H9 (cell line): ENCODE measurements around the gene USP36. TPM values are rescaled to one million over a fixed set of nuclear protein-coding genes. Genes with fewer than 3 reads are reported as not detected.

ENCODE experiments used
- DNase-seq: peaks from one replicate; pipeline ENCODE4 v3.0.0-alpha.2; 2017
- H2AFZ ChIP-seq: one replicate; pipeline ENCODE4 v1.6.1; 2013; ENCODE audit warnings: mild to moderate bottlenecking, low read length, control low read depth, moderate library complexity
- H2AK5ac ChIP-seq: 2 replicates; pipeline ENCODE4 v1.6.1; 2013; ENCODE audit warnings: low read length, control low read depth, mixed read lengths; ENCODE audit not compliant: insufficient read length
- H2BK120ac ChIP-seq: one replicate; pipeline ENCODE4 v1.6.1; 2013; ENCODE audit warnings: low read depth, mild to moderate bottlenecking, low read length, control low read depth, inconsistent platforms; ENCODE audit not compliant: poor library complexity, severe bottlenecking
- H2BK12ac ChIP-seq: 2 replicates; pipeline ENCODE4 v1.6.1; 2013; ENCODE audit warnings: low read length, control low read depth, mixed read lengths, low read depth; ENCODE audit not compliant: insufficient read length
- H2BK15ac ChIP-seq: 2 replicates; pipeline ENCODE4 v1.6.1; 2013; ENCODE audit warnings: low read depth, low read length, control low read depth
- H2BK20ac ChIP-seq: one replicate; pipeline ENCODE4 v1.6.1; 2013; ENCODE audit warnings: low read depth, mild to moderate bottlenecking, low read length, control low read depth, inconsistent platforms; ENCODE audit not compliant: poor library complexity, severe bottlenecking
- H2BK5ac ChIP-seq: 2 replicates; pipeline ENCODE4 v1.6.1; 2013; ENCODE audit warnings: low read length, control low read depth, mixed read lengths; ENCODE audit not compliant: insufficient read length
- H3K14ac ChIP-seq: 2 replicates; pipeline ENCODE4 v1.6.1; 2013; ENCODE audit warnings: low read length, control low read depth; ENCODE audit not compliant: insufficient read depth
- H3K18ac ChIP-seq: 2 replicates; pipeline ENCODE4 v1.6.1; 2013; ENCODE audit warnings: low read depth, mild to moderate bottlenecking, mixed read lengths, low read length, control low read depth; ENCODE audit not compliant: insufficient read length
- H3K23ac ChIP-seq: 2 replicates; pipeline ENCODE4 v1.6.1; 2013; ENCODE audit warnings: low read length, control low read depth, mixed read lengths, low read depth; ENCODE audit not compliant: insufficient read length
- H3K23me2 ChIP-seq: 2 replicates; pipeline ENCODE4 v1.6.1; 2013; ENCODE audit warnings: low read depth, mild to moderate bottlenecking, mixed read lengths, low read length, control low read depth; ENCODE audit not compliant: insufficient read length, poor library complexity, severe bottlenecking
- H3K27ac ChIP-seq: 2 replicates; pipeline ENCODE4 v1.5.1; 2013; ENCODE audit warnings: low read length, control low read depth, mixed read lengths, low read depth; ENCODE audit not compliant: insufficient read length
- H3K27me3 ChIP-seq: 2 replicates; pipeline ENCODE4 v1.6.1; 2013; ENCODE audit warnings: low read length, control low read depth, inconsistent platforms; ENCODE audit not compliant: insufficient read depth
- H3K4ac ChIP-seq: 2 replicates; pipeline ENCODE4 v1.6.1; 2013; ENCODE audit warnings: low read depth, mild to moderate bottlenecking, control low read depth, inconsistent platforms, low read length, moderate library complexity
- H3K4me1 ChIP-seq: 2 replicates; pipeline ENCODE4 v1.6.1; 2013; ENCODE audit warnings: low read length, control low read depth, inconsistent platforms; ENCODE audit not compliant: insufficient read depth
- H3K4me2 ChIP-seq: 2 replicates; pipeline ENCODE4 v1.6.1; 2013; ENCODE audit warnings: low read length, control low read depth, mixed read lengths; ENCODE audit not compliant: insufficient read length, insufficient read depth
- H3K56ac ChIP-seq: 2 replicates; pipeline ENCODE4 v1.6.1; 2013; ENCODE audit warnings: low read depth, mild to moderate bottlenecking, mixed read lengths, low read length, control low read depth; ENCODE audit not compliant: insufficient read length
- H3K79me1 ChIP-seq: 2 replicates; pipeline ENCODE4 v1.6.1; 2013; ENCODE audit warnings: low read depth, mild to moderate bottlenecking, moderate library complexity, low read length, control low read depth, inconsistent platforms; ENCODE audit not compliant: insufficient read depth, poor library complexity, severe bottlenecking
- H3K79me2 ChIP-seq: 2 replicates; pipeline ENCODE4 v1.6.1; 2013; ENCODE audit warnings: low read length, control low read depth, inconsistent platforms; ENCODE audit not compliant: insufficient read depth
- H3K9ac ChIP-seq: 2 replicates; pipeline ENCODE4 v1.6.1; 2013; ENCODE audit warnings: low read length, control low read depth, mixed read lengths; ENCODE audit not compliant: insufficient read length; ENCODE audit errors: extremely low read depth
- H3K9me3 ChIP-seq: one replicate; pipeline ENCODE4 v1.6.1; 2013; ENCODE audit warnings: low read depth, low read length, inconsistent platforms; ENCODE audit not compliant: control insufficient read depth
- H3T11ph ChIP-seq: one replicate; pipeline ENCODE4 v1.6.1; 2013; ENCODE audit warnings: mild to moderate bottlenecking, low read length, control low read depth, inconsistent platforms
- H4K20me1 ChIP-seq: one replicate; pipeline ENCODE4 v1.6.1; 2013; ENCODE audit not compliant: control insufficient read depth, insufficient read length, insufficient read depth
- H4K5ac ChIP-seq: 2 replicates; pipeline ENCODE4 v1.6.1; 2013; ENCODE audit warnings: low read depth, mild to moderate bottlenecking, mixed read lengths, low read length, control low read depth; ENCODE audit not compliant: insufficient read length
- H4K8ac ChIP-seq: replicated peaks from 2 replicates; pipeline ENCODE4 v1.6.1; 2013; ENCODE audit warnings: low read length, control low read depth, mixed read lengths, low read depth; ENCODE audit not compliant: insufficient read length
- H4K91ac ChIP-seq: 2 replicates; pipeline ENCODE4 v1.6.1; 2013; ENCODE audit warnings: low read depth, mild to moderate bottlenecking, moderate library complexity, mixed read lengths, low read length, control low read depth; ENCODE audit not compliant: insufficient read length
- H3K27ac Mint-ChIP-seq, 3 experiments: 2 replicates in 2 of 3; 3 replicates in 1 of 3; pipeline ENCODE4 v1.8.0; 2020 to 2021; ENCODE audit warnings: mixed read lengths in 3 of 3, mild to moderate bottlenecking in 1 of 3, moderate library complexity in 1 of 3
- H3K27me3 Mint-ChIP-seq: 2 replicates; pipeline ENCODE4 v1.8.0; 2021; ENCODE audit warnings: low read depth, mild to moderate bottlenecking, moderate library complexity, mixed read lengths
- H3K36me3 Mint-ChIP-seq, 3 experiments: 2 replicates in 2 of 3; 3 replicates in 1 of 3; pipeline ENCODE4 v1.8.0; 2020 to 2021; ENCODE audit warnings: low read depth in 3 of 3, mixed read lengths in 3 of 3; ENCODE audit not compliant: insufficient read depth in 1 of 3
- H3K4me1 Mint-ChIP-seq, 2 experiments: 2 replicates each; pipeline ENCODE4 v1.8.0; 2020; ENCODE audit warnings: mixed read lengths in 2 of 2
- H3K4me3 Mint-ChIP-seq, 2 experiments: 2 replicates in 1 of 2; 3 replicates in 1 of 2; pipeline ENCODE4 v1.8.0; 2020 to 2021; ENCODE audit warnings: mild to moderate bottlenecking in 2 of 2, mixed read lengths in 2 of 2, moderate library complexity in 1 of 2
- H3K9me3 Mint-ChIP-seq, 2 experiments: 2 replicates in 1 of 2; 3 replicates in 1 of 2; pipeline ENCODE4 v1.8.0; 2020; ENCODE audit warnings: mild to moderate bottlenecking in 2 of 2, mixed read lengths in 2 of 2, moderate library complexity in 1 of 2
- CTCF ChIP-seq: fragments of 200-600 bp; sonication (generic); conservative IDR thresholded peaks from 3 replicates; pipeline ENCODE4 v1.8.0; 2021; ENCODE audit warnings: antibody characterized with exemption, mild to moderate bottlenecking
- WGBS: extraction: QIAGEN DNeasy Blood & Tissue Kit; methylation state at CpG from one replicate; pipeline ENCODE4 v1.1.7; 2013; ENCODE audit warnings: missing lambda C conversion rate, low lambda C conversion rate, mixed read lengths; ENCODE audit not compliant: insufficient read length; ENCODE audit errors: extremely low coverage; 5-methylcytosine and 5-hydroxymethylcytosine counted together
- total RNA-seq: library from RNA; stranded (reverse); gene quantifications from 2 replicates; pipeline ENCODE4 v1.2.1, GENCODE V29; 2021

Gene USP36
- total RNA-seq, 1 experiment from 2014 or later = 106 TPM

- H3K4me1 Mint-ChIP-seq = peaks cover 7 to 10% of the 10 kb centered on the region in 2 experiments
- Histone ChIP-seq H2BK5ac (no peak overlapping the region), H3T11ph (no peak overlapping the region), H3K79me1 (no peaks in the 10 kb centered on the region), H3K23ac (no peak overlapping the region), H3K18ac (no peak overlapping the region), H2BK12ac (no peak overlapping the region), H3K27me3 (no peaks in the 10 kb centered on the region), H2BK120ac (no peak overlapping the region), H3K4me2 (no peak overlapping the region), H3K27ac (no peak overlapping the region), H3K9ac (no peak overlapping the region), H4K91ac (no peak overlapping the region), H2BK15ac (no peak overlapping the region), H2AFZ (no peak overlapping the region), H3K4ac (no peak overlapping the region), H4K8ac (no peak overlapping the region), H4K5ac (no peak overlapping the region), H2BK20ac (no peak overlapping the region), H3K9me3 (no peaks in the 10 kb centered on the region), H3K79me2 (no peaks in the 10 kb centered on the region; the same call in 1 of the 2 replicates), H3K56ac (no peak overlapping the region), H3K14ac (no peak overlapping the region), H3K23me2 (no peaks in the 10 kb centered on the region), H4K20me1 (no peaks in the 10 kb centered on the region), H3K4me1 (no peaks in the 10 kb centered on the region), H2AK5ac (no peak overlapping the region)
- no peak for TF ChIP-seq CTCF
- peak overlapping the region; percentile 1 to 28 (median 15); a peak in 5 of 7 replicates for H3K27ac Mint-ChIP-seq
- DNase-seq = no peak
- peaks cover 32 to 81% (median 65%) of the 10 kb centered on the region in 3 experiments for H3K36me3 Mint-ChIP-seq
- no peaks in the 10 kb centered on the region for H3K9me3 Mint-ChIP-seq
- H3K27me3 Mint-ChIP-seq = no peaks in the 10 kb centered on the region
- WGBS = no CpG with 5 or more reads among the region's 16 CpGs
- no peak overlapping the region for H3K4me3 Mint-ChIP-seq
Measured at GRCh38 chr17:78794399-78794798, 46.2 kb downstream of the USP36 start.
